IMR-90 (cell line): Measurements from ENCODE around the gene BCDIN3D. TPM values are rescaled to one million over a fixed set of nuclear protein-coding genes. Genes with fewer than 3 reads are reported as not detected.

Experiments used
- ATAC-seq: fragments of 200-7000 bp; cut with Tn5 transposase; 2 replicates; pipeline ENCODE4 v1.9.1; 2020; ENCODE audit warnings: low read depth, mild to moderate bottlenecking, moderate library complexity
- BruUV-seq: library from RNA; stranded (reverse); fragments of 400-500 nt; replicated peaks from 2 replicates; lab custom pipeline; 2021; lab: Mats Ljungman, UMichigan
- CTCF ChIA-PET: fragments of 300-600 bp; formaldehyde crosslinking; extraction: SDS; loops from one replicate; lab custom pipeline; 2021; ENCODE audit warnings: antibody characterized with exemption; lab: Yijun Ruan, JAX
- POLR2A ChIA-PET: fragments of 300-600 bp; sonication (Branson Sonifier 250); formaldehyde crosslinking; loops from one replicate; lab custom pipeline; 2022; ENCODE audit warnings: antibody characterized with exemption; ENCODE audit not compliant: unreplicated experiment; lab: Charles Lee
- DNase-seq: peaks from one replicate; pipeline ENCODE4 v3.0.0; 2013
- H2AFZ ChIP-seq: replicated peaks from 2 replicates; pipeline ENCODE3; 2013; ENCODE audit warnings: low read length, mild to moderate bottlenecking; ENCODE audit not compliant: poor library complexity
- H2AK5ac ChIP-seq: 2 replicates; pipeline ENCODE4 v1.6.1; 2013; ENCODE audit warnings: low read depth, low read length, inconsistent platforms
- H2AK9ac ChIP-seq: replicated peaks from 2 replicates; pipeline ENCODE3; 2013; ENCODE audit warnings: mild to moderate bottlenecking, low read depth, low read length, moderate library complexity; ENCODE audit not compliant: poor library complexity
- H2BK120ac ChIP-seq: 2 replicates; pipeline ENCODE4 v1.6.1; 2013; ENCODE audit warnings: low read depth, low read length, inconsistent platforms
- H2BK15ac ChIP-seq: 3 replicates; pipeline ENCODE4 v1.6.1; 2013; ENCODE audit warnings: low read depth, low read length, inconsistent platforms
- H2BK20ac ChIP-seq: 2 replicates; pipeline ENCODE4 v1.6.1; 2013; ENCODE audit warnings: low read depth, mild to moderate bottlenecking, inconsistent platforms, low read length, moderate library complexity
- H2BK5ac ChIP-seq: 2 replicates; pipeline ENCODE4 v1.6.1; 2013; ENCODE audit warnings: mild to moderate bottlenecking, low read depth, low read length, inconsistent platforms; ENCODE audit not compliant: poor library complexity, severe bottlenecking
- H3K14ac ChIP-seq: replicated peaks from 2 replicates; pipeline ENCODE4 v1.6.1; 2013; ENCODE audit warnings: low read depth, low read length, inconsistent platforms
- H3K18ac ChIP-seq: 2 replicates; pipeline ENCODE4 v1.6.1; 2013; ENCODE audit warnings: low read depth, low read length, control low read depth
- H3K23ac ChIP-seq: 2 replicates; pipeline ENCODE4 v1.6.1; 2013; ENCODE audit warnings: low read depth, low read length, inconsistent platforms
- H3K27ac ChIP-seq: 2 replicates; pipeline ENCODE4 v1.5.1; 2013; ENCODE audit warnings: mild to moderate bottlenecking, control low read depth, low read length; ENCODE audit not compliant: insufficient read depth
- H3K27me3 ChIP-seq: 2 replicates; pipeline ENCODE4 v1.6.1; 2013; ENCODE audit warnings: low read length; ENCODE audit not compliant: control insufficient read depth, insufficient read depth
- H3K36me3 ChIP-seq: 2 replicates; pipeline ENCODE4 v1.6.1; 2013; ENCODE audit warnings: low read length, mixed read lengths; ENCODE audit not compliant: control insufficient read depth, insufficient read depth
- H3K4ac ChIP-seq: 2 replicates; pipeline ENCODE4 v1.6.1; 2013; ENCODE audit warnings: low read depth, low read length, inconsistent platforms
- H3K4me1 ChIP-seq: 2 replicates; pipeline ENCODE4 v1.6.1; 2013; ENCODE audit warnings: low read length, mixed read lengths; ENCODE audit not compliant: control insufficient read depth, insufficient read depth
- H3K4me2 ChIP-seq: 2 replicates; pipeline ENCODE4 v1.6.1; 2013; ENCODE audit warnings: low read depth, mild to moderate bottlenecking, control low read depth, low read length, moderate library complexity
- H3K4me3 ChIP-seq: 2 replicates; pipeline ENCODE4 v1.5.1; 2013; ENCODE audit warnings: low read depth, mild to moderate bottlenecking, control low read depth, low read length, moderate library complexity; ENCODE audit not compliant: insufficient read depth
- H3K56ac ChIP-seq: 2 replicates; pipeline ENCODE4 v1.6.1; 2013; ENCODE audit warnings: low read length, inconsistent platforms; ENCODE audit not compliant: insufficient read depth; ENCODE audit errors: extremely low read depth
- H3K79me1 ChIP-seq, 2 experiments: 2 replicates each; pipeline ENCODE4 v1.6.1; 2013; ENCODE audit warnings: low read length in 2 of 2, inconsistent platforms in 1 of 2, low read depth in 1 of 2
- H3K9ac ChIP-seq: 2 replicates; pipeline ENCODE4 v1.6.1; 2013; ENCODE audit warnings: low read depth, low read length, control low read depth
- H3K9me1 ChIP-seq: 2 replicates; pipeline ENCODE4 v1.6.1; 2013; ENCODE audit warnings: low read length, inconsistent platforms; ENCODE audit not compliant: insufficient read depth
- H3K9me3 ChIP-seq: 2 replicates; pipeline ENCODE4 v1.6.1; 2013; ENCODE audit warnings: low read length; ENCODE audit not compliant: control insufficient read depth, insufficient read depth
- H4K20me1 ChIP-seq: 2 replicates; pipeline ENCODE4 v1.6.1; 2013; ENCODE audit warnings: low read length, inconsistent platforms; ENCODE audit not compliant: insufficient read depth
- H4K5ac ChIP-seq: 2 replicates; pipeline ENCODE4 v1.6.1; 2013; ENCODE audit warnings: mild to moderate bottlenecking, low read depth, low read length, control low read depth
- H4K8ac ChIP-seq, 2 experiments: 2 replicates each; pipeline ENCODE4 v1.6.1; 2013; ENCODE audit warnings: low read depth in 2 of 2, low read length in 2 of 2, control low read depth in 1 of 2, inconsistent platforms in 1 of 2
- H4K91ac ChIP-seq: 2 replicates; pipeline ENCODE4 v1.6.1; 2013; ENCODE audit warnings: low read depth, low read length, inconsistent platforms; ENCODE audit not compliant: insufficient read depth
- BHLHE40 ChIP-seq: fragments of 150-350 bp; IDR thresholded peaks from 2 replicates; pipeline ENCODE4 v1.6.1; 2016; ENCODE audit warnings: mild to moderate bottlenecking, low read depth, low read length
- FOS ChIP-seq: fragments of 150-350 bp; IDR thresholded peaks from 2 replicates; pipeline ENCODE4 v1.6.1; 2016; ENCODE audit warnings: low read depth, low read length
- MAFK ChIP-seq: IDR thresholded peaks from 2 replicates; pipeline ENCODE4 v1.6.1; 2012; ENCODE audit warnings: low read depth, low read length, improper control_type of control experiment
- NFE2L2 ChIP-seq: fragments of 150-350 bp; IDR thresholded peaks from 2 replicates; pipeline ENCODE4 v1.6.1; 2016; ENCODE audit warnings: low read depth, mild to moderate bottlenecking, low read length
- POLR2A ChIP-seq: IDR thresholded peaks from 2 replicates; pipeline ENCODE4 v1.6.1; 2012; ENCODE audit warnings: mild to moderate bottlenecking, low read depth, low read length
- RAD21 ChIP-seq: IDR thresholded peaks from 2 replicates; pipeline ENCODE4 v1.6.1; 2012; ENCODE audit warnings: low read length, improper control_type of control experiment
- WGBS, 2 experiments: methylation state at CpG; one replicate each; pipeline versions ENCODE4 v1.1.5 to v1.1.7; 2013; ENCODE audit warnings: missing lambda C conversion rate in 2 of 2; ENCODE audit not compliant: insufficient read length in 1 of 2; ENCODE audit errors: extremely low coverage in 2 of 2; 5-methylcytosine and 5-hydroxymethylcytosine counted together
- dilution Hi-C: fragments of 300-500 bp; cut with HindIII; formaldehyde crosslinking; loops from one replicate; pipeline ENCODE4 v1.14.3; 2018; ENCODE audit warnings: low sequenced_read_pairs; ENCODE audit not compliant: unreplicated experiment
- in situ Hi-C: fragments of 300-500 bp; cut with MboI; formaldehyde crosslinking; loops from 3 replicates; pipeline ENCODE4 v1.14.3; 2019; ENCODE audit warnings: low sequenced_read_pairs, inconsistent platforms, mixed read lengths
- intact Hi-C: fragments of 100-400 bp; cut with micrococcal nuclease; formaldehyde crosslinking; loops from 2 replicates; pipeline ENCODE4 v1.10.0; 2022
- polyA plus RNA-seq, 3 experiments: library from polyadenylated mRNA; depleted of rRNA; stranded (reverse); fragments of >200 nt; gene quantifications; 2 replicates each; pipeline ENCODE4 v1.2.3, GENCODE V29; 2012; ENCODE audit warnings: low replicate concordance in 1 of 3
- total RNA-seq: library from RNA; depleted of rRNA; stranded (reverse); fragments of >200 nt; gene quantifications from 2 replicates; pipeline ENCODE4 v1.2.3, GENCODE V29; 2012
- TF ChIP-seq, protein P1 (sequence below): fragments of 150-350 bp; IDR thresholded peaks from 2 replicates; pipeline ENCODE4 v1.6.1; 2017; ENCODE audit warnings: mild to moderate bottlenecking, antibody characterized with exemption, low read length, low read depth

Gene BCDIN3D
- total and polyA plus RNA-seq, 2 of the 4 experiments (the other 2 are of a cell fraction): 2.3 TPM

DNA sequence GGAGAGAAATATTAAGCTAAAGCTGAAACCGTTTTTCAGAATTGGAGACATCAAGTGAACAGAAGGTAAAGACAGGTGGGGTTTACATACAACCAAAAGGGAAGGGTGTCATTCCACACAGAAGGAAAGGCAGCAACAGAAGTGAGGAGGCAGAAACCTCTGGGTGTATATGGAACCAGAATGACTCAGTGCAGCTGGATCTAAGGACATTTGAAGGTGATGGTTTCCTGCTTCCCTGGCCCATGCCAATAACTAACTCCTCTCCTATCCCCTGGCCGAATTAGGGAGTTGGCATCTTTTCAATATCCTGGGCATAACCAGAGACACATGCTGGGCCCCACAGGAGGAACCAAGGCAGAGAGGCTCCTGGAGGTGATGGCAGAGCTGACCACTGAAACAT is 23.1 kb downstream of the BCDIN3D start:
- Histone ChIP-seq H3K4ac (no peak overlapping the region), H3K9me1 (peaks cover 26% of the 10 kb centered on the region), H2AK9ac (no peak overlapping the region), H4K5ac (no peak overlapping the region), H2BK20ac (no peak overlapping the region), H4K20me1 (peaks cover 84% of the 10 kb centered on the region), H2BK15ac (no peak overlapping the region), H3K27me3 (no peaks in the 10 kb centered on the region), H3K27ac (no peak overlapping the region), H2AFZ (no peak overlapping the region), H3K4me1 (peaks cover 7% of the 10 kb centered on the region; the same call in 1 of the 2 replicates), H3K56ac (no peak overlapping the region), H3K14ac (no peak overlapping the region), H3K18ac (no peak overlapping the region), H2BK120ac (no peak overlapping the region), H3K23ac (no peak overlapping the region), H2AK5ac (no peak overlapping the region), H3K4me3 (no peak overlapping the region), H3K9ac (no peak overlapping the region), H3K79me1 (peaks cover 37 to 80% of the 10 kb centered on the region in 2 experiments), H3K9me3 (no peaks in the 10 kb centered on the region), H3K4me2 (no peak overlapping the region), H4K8ac (no peak overlapping the region), H3K36me3 (peaks cover 10% of the 10 kb centered on the region), H2BK5ac (no peak overlapping the region), H4K91ac (no peak overlapping the region)
- ChIA-PET POLR2A (interaction anchor here (0.6 kb wide), 1 partner anchor 50 kb away, joined by 4 read pairs; no protein-coding TSS in a partner anchor), CTCF (interaction anchor here (0.6 to 0.7 kb wide), 2 partner anchors 9 to 25 kb away, joined by 3 to 4 read pairs; no protein-coding TSS in a partner anchor)
- TF ChIP-seq POLR2A (no peak), BHLHE40 (no peak), FOS (no peak), RAD21 (no peak), NFE2L2 (no peak), MAFK (no peak)
- TF ChIP-seq, protein P1, sequence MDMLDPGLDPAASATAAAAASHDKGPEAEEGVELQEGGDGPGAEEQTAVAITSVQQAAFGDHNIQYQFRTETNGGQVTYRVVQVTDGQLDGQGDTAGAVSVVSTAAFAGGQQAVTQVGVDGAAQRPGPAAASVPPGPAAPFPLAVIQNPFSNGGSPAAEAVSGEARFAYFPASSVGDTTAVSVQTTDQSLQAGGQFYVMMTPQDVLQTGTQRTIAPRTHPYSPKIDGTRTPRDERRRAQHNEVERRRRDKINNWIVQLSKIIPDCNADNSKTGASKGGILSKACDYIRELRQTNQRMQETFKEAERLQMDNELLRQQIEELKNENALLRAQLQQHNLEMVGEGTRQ: no peak
- in situ Hi-C loops (no loop called here), intact Hi-C loops (no loop called here), dilution Hi-C loops (no loop called here)
- ATAC-seq (no peak; the same call in 1 of the 2 replicates), DNase-seq (no peak)
- WGBS, 2 experiments: 100% methylated on average over 1 of the region's 2 CpGs; no CpG with 5 or more reads in 1 of the 2 experiments
- no TSS peak for BruUV-seq
